Pancreas (tissue), 10 donors: Measurements from ENCODE around the gene MYPN. TPM values are rescaled to one million over a fixed set of nuclear protein-coding genes. Genes with fewer than 3 reads are reported as not detected.

ENCODE experiments used
- ATAC-seq, 4 donors: fragments of 200-7000 bp; cut with Tn5 transposase; one replicate each; pipeline versions ENCODE4 v1.8.0 to v1.9.1; 2020; ENCODE audit warnings: mild to moderate bottlenecking in 4 of 4, moderate library complexity in 4 of 4
- DNase-seq, 6 donors: peaks; one replicate each; pipeline ENCODE4 v3.0.0-alpha.2; 2020
- FAIRE-seq: peaks from 2 replicates; lab custom pipeline; 2012; peaks lifted over from hg19 to GRCh38; lab: Jason Lieb, UNC
- H3K27ac ChIP-seq, 4 donors: fragments of 200-600 bp; sonication (generic); 1 replicate in 3 of 4; 2 replicates in 1 of 4; pipeline versions ENCODE4 v1.5.0 to v1.8.0; 2020
- H3K27me3 ChIP-seq, 4 donors: fragments of 200-600 bp; one replicate each; pipeline ENCODE4 v1.8.0; 2021
- H3K36me3 ChIP-seq, 3 donors: fragments of 200-600 bp; sonication (generic) in 1 of 3; one replicate each; pipeline versions ENCODE4 v1.5.0 to v1.8.0; 2020 to 2021
- H3K4me1 ChIP-seq, 3 donors: fragments of 200-600 bp; one replicate each; pipeline ENCODE4 v1.8.0; 2021
- H3K4me3 ChIP-seq, 4 donors: fragments of 200-600 bp; sonication (generic) in 2 of 4; one replicate each; pipeline versions ENCODE4 v1.5.0 to v1.8.0; 2020 to 2021
- H3K9me3 ChIP-seq, 4 donors: fragments of 200-600 bp; one replicate each; pipeline ENCODE4 v1.8.0; 2021
- CTCF ChIP-seq, 4 donors: fragments of 200-600 bp; sonication (generic) in 3 of 4; IDR thresholded peaks; one replicate each; pipeline versions ENCODE4 v1.5.0 to v1.8.0; 2021; ENCODE audit warnings: antibody characterized with exemption in 4 of 4
- WGBS, 2 donors: extraction: QIAGEN DNeasy Blood & Tissue Kit; methylation state at CpG; one replicate each; pipeline ENCODE4 v1.1.7; 2013; 5-methylcytosine and 5-hydroxymethylcytosine counted together
- intact Hi-C, 3 donors: fragments of 100-400 bp; cut with DNase I; formaldehyde crosslinking; loops; one replicate each; pipeline versions ENCODE4 v1.11.1 to v1.14.2; 2022
- polyA plus RNA-seq, 2 donors: library from polyadenylated mRNA; stranded (reverse); fragments of 200-250 nt; gene quantifications; one replicate each; pipeline ENCODE4 v1.2.3, GENCODE V29; 2013
- total RNA-seq, 6 donors: library from RNA; stranded (reverse); fragmentation: NEBNext Ultra II Directional in 4 of 6; extraction: Animal tissue kit (Norgen Biotek cat#: 25700) in 4 of 6; gene quantifications; one replicate each; pipeline versions ENCODE4 v1.2.1 to v1.2.4, GENCODE V29; 2021 to 2023
- donor health status: healthy with polysubstance abuse.
- donor health status: DM: no; HTN: no; CAD: no; lungs with moderate emphysema.
- donor health status: DM: no; HTN: no; CAD: no.
- donor health status: control.
- donor health status: control.
- donor health status: Bipolar disorder and iron deficiency.
- donor health status: DM: yes; HTN: yes; CAD: no.
- donor health status: DM: no; HTN: no; CAD: no.
- donor health status: DM: no; HTN: no; CAD: no.
- donor health status: DM: yes; HTN: yes; CAD: no.

Gene MYPN
- total and polyA plus RNA-seq, 8 donors, result 0.16 to 0.83 (median 0.37) TPM

GRCh38 chr10:68106656-68107055 is 2.6 kb upstream of the MYPN start:
- intact Hi-C loops, result no loop called here
- no peaks in the 10 kb centered on the region for H3K27me3 ChIP-seq
- no peaks in the 10 kb centered on the region for H3K9me3 ChIP-seq
- H3K36me3 ChIP-seq, result no peaks in the 10 kb centered on the region
- TF ChIP-seq CTCF (IDR thresholded peaks at IDR 0.05), result no peak
- H3K27ac ChIP-seq, result peak overlapping the region in 1 of 4 donors; percentile 3
- no peak overlapping the region for H3K4me3 ChIP-seq
- FAIRE-seq (no peak), DNase-seq (no peak), ATAC-seq (peak in 2 of 4 donors; percentile 6 to 41)
- 63 to 66% methylated on average over 3 of the region's 3 CpGs for WGBS, 2 donors
- H3K4me1 ChIP-seq, result peaks cover 7 to 18% (median 11%) of the 10 kb centered on the region in 3 donors

- ATAC-seq, result peak in 3 of 4 donors; percentile 64 to 80 (median 77)
- intact Hi-C loops, result no loop called here
- H3K4me3 ChIP-seq, result peak overlapping the region in 1 of 4 donors; percentile 3
- 39 to 53% methylated on average over 1 of the region's 1 CpG for WGBS, 2 donors
- H3K4me1 ChIP-seq, result peaks cover 7 to 18% (median 11%) of the 10 kb centered on the region in 3 donors
- FAIRE-seq, result no peak
- no peak for TF ChIP-seq CTCF (IDR thresholded peaks at IDR 0.05)
- H3K36me3 ChIP-seq, result no peaks in the 10 kb centered on the region
- H3K9me3 ChIP-seq, result no peaks in the 10 kb centered on the region
- H3K27ac ChIP-seq, result peak overlapping the region in 2 of 4 donors; percentile 5 to 35
- no peaks in the 10 kb centered on the region for H3K27me3 ChIP-seq
- DNase-seq, result no peak
Measured at GRCh38 chr10:68107651-68108050, 1.6 kb upstream of the MYPN start.

GRCh38 chr10:68108051-68108450 is 1.2 kb upstream of the MYPN start:
- ATAC-seq, result peak in 1 of 4 donors; percentile 7
- Histone ChIP-seq H3K36me3 (no peaks in the 10 kb centered on the region), H3K9me3 (no peaks in the 10 kb centered on the region), H3K4me3 (no peak overlapping the region), H3K4me1 (peaks cover 7 to 18% (median 11%) of the 10 kb centered on the region in 3 donors), H3K27ac (peak overlapping the region in 2 of 4 donors; percentile 5 to 35), H3K27me3 (no peaks in the 10 kb centered on the region)
- intact Hi-C loops, result no loop called here
- WGBS, 2 donors, result 37 to 43% methylated on average over 3 of the region's 3 CpGs
- DNase-seq, result no peak
- no peak for FAIRE-seq
- TF ChIP-seq CTCF (IDR thresholded peaks at IDR 0.05), result no peak

- Histone ChIP-seq H3K9me3 (no peaks in the 10 kb centered on the region), H3K4me1 (peaks cover 7 to 18% (median 11%) of the 10 kb centered on the region in 3 donors), H3K27ac (peak overlapping the region in 1 of 4 donors; percentile 8), H3K4me3 (peak overlapping the region in 1 of 4 donors; percentile 6), H3K36me3 (no peaks in the 10 kb centered on the region), H3K27me3 (no peaks in the 10 kb centered on the region)
- DNase-seq (no peak), ATAC-seq (no peak), FAIRE-seq (no peak)
- WGBS, 2 donors, result 88 to 91% methylated on average over 11 of the region's 11 CpGs
- intact Hi-C loops, result no loop called here
- no peak for TF ChIP-seq CTCF (IDR thresholded peaks at IDR 0.05)
Measured at GRCh38 chr10:68108653-68109052, 635 bp upstream of the MYPN start.

- DNase-seq (no peak), ATAC-seq (peak in 2 of 4 donors; percentile 22 to 32), FAIRE-seq (no peak)
- TF ChIP-seq CTCF (IDR thresholded peaks at IDR 0.05), result no peak
- Histone ChIP-seq H3K27ac (peak overlapping the region in 1 of 4 donors; percentile 8), H3K4me3 (peak overlapping the region in 1 of 4 donors; percentile 6), H3K9me3 (no peaks in the 10 kb centered on the region), H3K27me3 (no peaks in the 10 kb centered on the region), H3K4me1 (peaks cover 5 to 16% (median 11%) of the 10 kb centered on the region in 3 donors), H3K36me3 (no peaks in the 10 kb centered on the region)
- intact Hi-C loops, result no loop called here
- 29 to 44% methylated on average over 2 of the region's 2 CpGs for WGBS, 2 donors
Measured at GRCh38 chr10:68110027-68110426, 739 bp downstream of the MYPN start.
